Breast epithelium (tissue), 4 donors: ENCODE data around the gene ARPC2. TPM values are rescaled to one million over a fixed set of nuclear protein-coding genes. Genes with fewer than 3 reads are reported as not detected.
A peak's percentile ranks its signal among the peaks of the same experiment; 100 is the strongest.
"Not testable (repeated sequence)": the region's sequence is repeated elsewhere in the genome, so short reads cannot be mapped to it uniquely, and the experiment has no call there.

Experiments
- DNase-seq, 2 donors: peaks; one replicate each; pipeline ENCODE4 v3.0.0-alpha.2; 2019; ENCODE audit warnings: low spot score in 2 of 2
- H3K27ac ChIP-seq, 2 donors: fragments of 200-600 bp; sonication (generic) in 1 of 2; one replicate each; pipeline ENCODE4 v1.5.1; 2016 to 2019; ENCODE audit warnings: mild to moderate bottlenecking in 1 of 2
- H3K27me3 ChIP-seq, 2 donors: fragments of 200-600 bp; sonication (generic) in 1 of 2; one replicate each; pipeline versions ENCODE4 v1.5.1 to v1.6.0; 2017 to 2019; ENCODE audit warnings: control low read depth in 1 of 2, mild to moderate bottlenecking in 1 of 2
- H3K36me3 ChIP-seq: fragments of 200-600 bp; one replicate; pipeline ENCODE4 v1.5.1; 2019
- H3K4me1 ChIP-seq, 2 donors: fragments of 200-600 bp; sonication (generic); one replicate each; pipeline ENCODE4 v1.5.1; 2016 to 2019; ENCODE audit warnings: control low read depth in 1 of 2
- H3K4me3 ChIP-seq, 3 donors: fragments of 200-600 bp; sonication (generic); 1 replicate in 2 of 3; 2 replicates in 1 of 3; pipeline ENCODE4 v1.5.1; 2016 to 2019; ENCODE audit warnings: mild to moderate bottlenecking in 3 of 3, moderate library complexity in 2 of 3
- H3K9me3 ChIP-seq, 2 donors: fragments of 200-600 bp; sonication (generic) in 1 of 2; one replicate each; pipeline ENCODE4 v1.5.1; 2016 to 2019; ENCODE audit warnings: control low read depth in 1 of 2
- POLR2A ChIP-seq: fragments of 450-650 bp; IDR thresholded peaks from one replicate; pipeline ENCODE4 v1.6.1; 2016; ENCODE audit warnings: antibody characterized with exemption, mild to moderate bottlenecking, moderate library complexity
- POLR2AphosphoS5 ChIP-seq, 3 donors: sonication (generic); formaldehyde crosslinking; IDR thresholded peaks; one replicate each; pipeline ENCODE4 v1.6.1; 2017; ENCODE audit warnings: antibody characterized with exemption in 3 of 3
- intact Hi-C: fragments of 100-400 bp; cut with DNase I; formaldehyde crosslinking; loops from one replicate; pipeline ENCODE4 v1.15.1; 2023; ENCODE audit warnings: low total_unique reads
- total RNA-seq, 3 donors: library from RNA; depleted of rRNA; stranded (reverse); fragments of >200 nt; gene quantifications; one replicate each; pipeline ENCODE4 v1.1.0, GENCODE V29; 2016
- TF ChIP-seq, protein P1 (sequence below), 3 donors: fragments of 450-650 bp; IDR thresholded peaks; one replicate each; pipeline ENCODE4 v1.5.1; 2016 to 2017; ENCODE audit warnings: antibody characterized with exemption in 3 of 3, mild to moderate bottlenecking in 3 of 3, moderate library complexity in 3 of 3

ARPC2 gene
- total RNA-seq, 3 donors from 2014 or later, result 212 to 336 (median 248) TPM

GRCh38 chr2:218271865-218272530, 55.0 kb downstream of the ARPC2 start:
- intact Hi-C loops, result no loop called here
- no peak for DNase-seq
- Histone ChIP-seq H3K4me3 (peak overlapping the region in 2 of 3 donors; percentile 13 to 90), H3K27ac (peak overlapping the region; percentile 56 to 80), H3K36me3 (peaks cover 13% of the 10 kb centered on the region), H3K27me3 (no peaks in the 10 kb centered on the region), H3K4me1 (peaks cover 8 to 19% of the 10 kb centered on the region in 2 donors), H3K9me3 (no peaks in the 10 kb centered on the region)
- TF ChIP-seq POLR2AphosphoS5 (IDR thresholded peaks at IDR 0.05) (no peak), POLR2A (no peak)
- TF ChIP-seq, protein P1, sequence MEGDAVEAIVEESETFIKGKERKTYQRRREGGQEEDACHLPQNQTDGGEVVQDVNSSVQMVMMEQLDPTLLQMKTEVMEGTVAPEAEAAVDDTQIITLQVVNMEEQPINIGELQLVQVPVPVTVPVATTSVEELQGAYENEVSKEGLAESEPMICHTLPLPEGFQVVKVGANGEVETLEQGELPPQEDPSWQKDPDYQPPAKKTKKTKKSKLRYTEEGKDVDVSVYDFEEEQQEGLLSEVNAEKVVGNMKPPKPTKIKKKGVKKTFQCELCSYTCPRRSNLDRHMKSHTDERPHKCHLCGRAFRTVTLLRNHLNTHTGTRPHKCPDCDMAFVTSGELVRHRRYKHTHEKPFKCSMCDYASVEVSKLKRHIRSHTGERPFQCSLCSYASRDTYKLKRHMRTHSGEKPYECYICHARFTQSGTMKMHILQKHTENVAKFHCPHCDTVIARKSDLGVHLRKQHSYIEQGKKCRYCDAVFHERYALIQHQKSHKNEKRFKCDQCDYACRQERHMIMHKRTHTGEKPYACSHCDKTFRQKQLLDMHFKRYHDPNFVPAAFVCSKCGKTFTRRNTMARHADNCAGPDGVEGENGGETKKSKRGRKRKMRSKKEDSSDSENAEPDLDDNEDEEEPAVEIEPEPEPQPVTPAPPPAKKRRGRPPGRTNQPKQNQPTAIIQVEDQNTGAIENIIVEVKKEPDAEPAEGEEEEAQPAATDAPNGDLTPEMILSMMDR (IDR thresholded peaks at IDR 0.05), result no peak

GRCh38 chr2:218272531-218273212, 55.7 kb downstream of the ARPC2 start:
- peak; percentile 84 to 85 for DNase-seq
- TF ChIP-seq POLR2A, result no peak
- TF ChIP-seq, protein P1 (IDR thresholded peaks at IDR 0.05), result peak; percentile 79 to 93 (median 90)
- peak; percentile 70 to 95 (median 79) for TF ChIP-seq POLR2AphosphoS5 (IDR thresholded peaks at IDR 0.05)
- Histone ChIP-seq H3K27ac (peak overlapping the region; percentile 56 to 80), H3K4me1 (peaks cover 8 to 19% of the 10 kb centered on the region in 2 donors), H3K27me3 (no peaks in the 10 kb centered on the region), H3K4me3 (peak overlapping the region in 2 of 3 donors; percentile 13 to 90), H3K9me3 (no peaks in the 10 kb centered on the region), H3K36me3 (peaks cover 13% of the 10 kb centered on the region)
- intact Hi-C loops, result no loop called here

GRCh38 chr2:218273214-218273907, 56.4 kb downstream of the ARPC2 start:
- H3K27me3 ChIP-seq, H3K4me3 ChIP-seq, DNase-seq, intact Hi-C loops, H3K9me3 ChIP-seq: not testable (repeated sequence)
- Histone ChIP-seq H3K4me1 (peaks cover 8 to 19% of the 10 kb centered on the region in 2 donors), H3K36me3 (peaks cover 13% of the 10 kb centered on the region), H3K27ac (peak overlapping the region; percentile 56 to 80)

DNA sequence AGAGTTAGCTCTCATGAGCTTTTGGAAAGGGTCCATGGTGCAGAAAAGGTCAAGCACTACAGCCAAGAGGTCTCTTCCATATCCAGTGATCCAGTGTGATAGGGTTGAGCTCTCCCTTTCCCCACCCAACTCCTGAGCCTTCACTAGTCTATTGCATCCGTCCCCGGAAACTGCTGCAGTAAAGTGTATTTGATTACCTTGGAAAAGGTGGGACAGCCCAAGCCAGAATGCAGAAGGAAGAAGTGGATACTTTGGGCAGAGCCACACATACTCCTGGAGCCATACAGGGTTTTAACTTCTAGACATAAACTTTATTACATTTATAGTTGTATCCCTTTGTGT, 56.9 kb downstream of the ARPC2 start:
- Histone ChIP-seq H3K27me3 (no peaks in the 10 kb centered on the region), H3K4me3 (no peak overlapping the region), H3K27ac (peak overlapping the region; percentile 19 to 46), H3K9me3 (no peaks in the 10 kb centered on the region), H3K36me3 (peaks cover 13% of the 10 kb centered on the region), H3K4me1 (peaks cover 8 to 18% of the 10 kb centered on the region in 2 donors)
- intact Hi-C loops, result no loop called here
- no peak for DNase-seq
- TF ChIP-seq POLR2A (no peak), POLR2AphosphoS5 (IDR thresholded peaks at IDR 0.05) (no peak)
- TF ChIP-seq, protein P1 (IDR thresholded peaks at IDR 0.05), result no peak

DNA sequence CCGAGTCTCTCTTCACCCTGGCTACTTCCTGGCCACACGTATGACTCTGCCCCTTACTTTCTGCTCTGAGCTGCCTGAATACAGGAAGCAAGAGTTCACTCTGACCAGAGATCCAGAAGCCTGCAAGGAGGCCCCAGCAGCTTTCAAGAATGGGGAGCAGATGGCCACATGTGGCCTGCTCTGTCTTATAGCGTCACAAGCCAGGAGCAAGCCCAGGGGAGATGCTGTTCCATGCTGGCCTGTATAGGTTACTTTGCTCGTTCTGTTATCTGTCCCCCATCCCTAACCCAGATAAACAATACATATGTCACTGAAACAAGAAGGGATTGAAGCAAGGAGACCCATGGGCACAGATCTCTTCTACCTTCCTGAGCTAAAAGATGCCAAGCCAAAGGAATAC, 57.6 kb downstream of the ARPC2 start:
- H3K4me1 ChIP-seq, result peaks cover 8 to 14% of the 10 kb centered on the region in 2 donors
- TF ChIP-seq, protein P1 (IDR thresholded peaks at IDR 0.05), result no peak
- TF ChIP-seq POLR2A (no peak), POLR2AphosphoS5 (IDR thresholded peaks at IDR 0.05) (no peak)
- peaks cover 13% of the 10 kb centered on the region for H3K36me3 ChIP-seq
- H3K27me3 ChIP-seq, result no peaks in the 10 kb centered on the region
- no peak for DNase-seq
- intact Hi-C loops, result no loop called here
- peak overlapping the region; percentile 19 to 46 for H3K27ac ChIP-seq
- H3K9me3 ChIP-seq, result no peaks in the 10 kb centered on the region
- H3K4me3 ChIP-seq, result no peak overlapping the region
